ENCODE measurements around the gene TRAF2. TPM values are rescaled to one million over a fixed set of nuclear protein-coding genes. Genes with fewer than 3 reads are reported as not detected.

The TRAF2 gene
- total RNA-seq, 1 experiment from 2014 or later: 11.5 TPM

- CTCF ChIA-PET: no interaction called here
- H3K9me2 ChIP-seq (replicated peaks; ENCODE audit: low read length): no peaks in the 10 kb centered on the region
- POLR2A ChIA-PET (ENCODE audit: unreplicated experiment): no interaction called here
- no peaks in the 10 kb centered on the region for H3F3A ChIP-seq (ENCODE audit: low read length, unreplicated experiment)
- H3K27ac ChIP-seq (ENCODE audit: low read length): no peak overlapping the region
- no peaks in the 10 kb centered on the region for H3K79me2 ChIP-seq (ENCODE audit: low read length)
- H3K4me1 ChIP-seq (ENCODE audit: insufficient read depth, low read length): no peaks in the 10 kb centered on the region
- H3K9ac ChIP-seq (ENCODE audit: low read length): no peak overlapping the region
- DNase-seq (no peak), ATAC-seq (no peak)
- H3K36me3 ChIP-seq (ENCODE audit: low read depth, low read length): no peaks in the 10 kb centered on the region; the same call in 1 of the 2 replicates
- no peaks in the 10 kb centered on the region for H3K27me3 ChIP-seq (ENCODE audit: low read length)
- H4K20me1 ChIP-seq (ENCODE audit: low read length): no peaks in the 10 kb centered on the region
- no peaks in the 10 kb centered on the region for H3K9me3 ChIP-seq (ENCODE audit: low read length)
- no peak for TF ChIP-seq CTCF (conservative IDR thresholded peaks at IDR 0.05; ENCODE audit: low read depth, low read length)
- TF ChIP-seq EZH2phosphoT487 (IDR thresholded peaks at IDR 0.05; ENCODE audit: borderline replicate concordance, low read length): no peak
- TF ChIP-seq EZH2 (IDR thresholded peaks at IDR 0.05; ENCODE audit: low read length, unreplicated experiment): no peak
- intact Hi-C loops (cut with micrococcal nuclease): no loop called here
- H2AFZ ChIP-seq (ENCODE audit: low read length): no peak overlapping the region
- H3K4me2 ChIP-seq (ENCODE audit: low read length): no peak overlapping the region
- BruUV-seq (replicated peaks): no TSS peak
- H3K4me3 ChIP-seq (ENCODE audit: low read length): no peak overlapping the region
These were observed 27.6 kb downstream of the TRAF2 start for GRCh38 chr9:136913701-136914438.

- no peak for TF ChIP-seq EZH2phosphoT487 (IDR thresholded peaks at IDR 0.05; ENCODE audit: borderline replicate concordance, low read length)
- no peak for TF ChIP-seq CTCF (conservative IDR thresholded peaks at IDR 0.05; ENCODE audit: low read depth, low read length)
- TF ChIP-seq EZH2 (IDR thresholded peaks at IDR 0.05; ENCODE audit: low read length, unreplicated experiment): no peak
- Histone ChIP-seq H3K9me3 (ENCODE audit: low read length) (no peaks in the 10 kb centered on the region), H3K27ac (ENCODE audit: low read length) (no peak overlapping the region), H3K9me2 (replicated peaks; ENCODE audit: low read length) (no peaks in the 10 kb centered on the region), H3K4me2 (ENCODE audit: low read length) (no peak overlapping the region), H3K79me2 (ENCODE audit: low read length) (no peaks in the 10 kb centered on the region), H4K20me1 (ENCODE audit: low read length) (no peaks in the 10 kb centered on the region), H3K27me3 (ENCODE audit: low read length) (no peaks in the 10 kb centered on the region), H2AFZ (ENCODE audit: low read length) (no peak overlapping the region), H3K9ac (ENCODE audit: low read length) (no peak overlapping the region), H3K4me1 (ENCODE audit: insufficient read depth, low read length) (no peaks in the 10 kb centered on the region), H3K36me3 (ENCODE audit: low read depth, low read length) (peaks cover 6% of the 10 kb centered on the region; the same call in 1 of the 2 replicates), H3F3A (ENCODE audit: low read length, unreplicated experiment) (no peaks in the 10 kb centered on the region), H3K4me3 (ENCODE audit: low read length) (no peak overlapping the region)
- intact Hi-C loops (cut with micrococcal nuclease): no loop called here
- ATAC-seq (no peak), DNase-seq (no peak)
- ChIA-PET CTCF (no interaction called here), POLR2A (ENCODE audit: unreplicated experiment) (no interaction called here)
- no TSS peak for BruUV-seq (replicated peaks)
These were observed 29.5 kb downstream of the TRAF2 start for GRCh38 chr9:136915632-136916329.

Measured in PC-3 (cell line).